NCI-H748 treated with DMSO at 0.1 percent for 48 hours (cell line): Measurements from ENCODE around the gene ZMPSTE24.

Source experiments
- DNase-seq: peaks from one replicate; lab custom pipeline; 2025; lab: John Stamatoyannopoulos, UW

The ZMPSTE24 gene

DNA sequence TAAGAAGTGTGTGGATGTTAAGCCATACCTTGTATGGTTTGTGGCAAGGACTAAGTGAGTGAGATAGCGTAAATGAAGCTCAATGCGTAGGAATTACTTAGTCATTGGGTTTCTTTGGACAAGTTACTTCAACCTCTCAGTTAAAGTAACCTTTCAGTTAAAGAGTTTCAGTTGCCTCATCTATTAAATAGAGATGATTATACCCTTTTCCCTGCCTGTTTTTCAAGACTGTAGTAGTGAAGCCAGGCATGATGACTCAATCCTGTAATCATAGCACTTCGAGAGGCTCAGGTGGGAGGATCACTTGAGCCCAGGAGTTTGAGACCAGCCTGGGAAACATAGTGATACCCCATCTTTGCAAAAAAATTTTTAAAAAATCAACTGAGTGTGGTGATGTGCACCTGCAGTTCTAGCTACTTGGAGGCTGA is 6.3 kb downstream of the ZMPSTE24 start:
- no peak for DNase-seq

DNA sequence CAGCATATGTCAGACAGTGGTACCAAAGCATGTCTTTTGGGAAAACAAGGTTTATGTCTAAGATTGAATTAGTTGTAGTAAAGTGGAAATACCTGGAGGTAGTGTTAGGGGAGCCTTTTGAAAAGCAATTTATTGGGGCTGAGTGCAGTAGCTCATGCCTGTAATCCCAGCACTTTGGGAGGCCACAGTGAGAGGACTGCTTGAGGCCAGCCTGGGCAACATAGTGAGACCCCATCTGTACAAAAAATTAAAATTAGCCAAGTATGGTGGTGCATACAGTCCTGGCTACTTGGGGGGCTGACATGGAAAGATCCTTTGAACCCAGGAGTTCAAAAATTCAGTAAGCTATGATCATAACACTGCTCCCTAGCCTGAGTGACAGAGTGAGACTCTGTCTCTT is 7.3 kb downstream of the ZMPSTE24 start:
- DNase-seq: no peak

DNA sequence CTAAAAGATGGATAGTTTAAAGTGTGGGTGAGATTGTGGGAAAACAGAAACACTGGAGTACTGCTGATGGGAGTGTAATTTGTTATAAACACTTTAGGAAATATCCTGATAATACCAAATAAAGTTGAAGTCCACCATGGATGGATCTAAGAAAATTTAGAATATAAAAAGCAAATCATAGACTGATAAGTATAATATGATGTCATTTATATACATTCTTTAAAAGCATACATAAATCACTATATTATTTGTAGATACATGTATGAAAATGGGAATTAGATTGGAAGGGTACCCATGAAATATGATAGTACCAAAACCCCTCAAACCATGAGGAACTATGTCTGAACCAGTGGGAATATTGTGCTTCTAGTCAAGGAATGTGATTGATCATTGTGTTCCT is 7.9 kb downstream of the ZMPSTE24 start:
- DNase-seq: no peak

DNA sequence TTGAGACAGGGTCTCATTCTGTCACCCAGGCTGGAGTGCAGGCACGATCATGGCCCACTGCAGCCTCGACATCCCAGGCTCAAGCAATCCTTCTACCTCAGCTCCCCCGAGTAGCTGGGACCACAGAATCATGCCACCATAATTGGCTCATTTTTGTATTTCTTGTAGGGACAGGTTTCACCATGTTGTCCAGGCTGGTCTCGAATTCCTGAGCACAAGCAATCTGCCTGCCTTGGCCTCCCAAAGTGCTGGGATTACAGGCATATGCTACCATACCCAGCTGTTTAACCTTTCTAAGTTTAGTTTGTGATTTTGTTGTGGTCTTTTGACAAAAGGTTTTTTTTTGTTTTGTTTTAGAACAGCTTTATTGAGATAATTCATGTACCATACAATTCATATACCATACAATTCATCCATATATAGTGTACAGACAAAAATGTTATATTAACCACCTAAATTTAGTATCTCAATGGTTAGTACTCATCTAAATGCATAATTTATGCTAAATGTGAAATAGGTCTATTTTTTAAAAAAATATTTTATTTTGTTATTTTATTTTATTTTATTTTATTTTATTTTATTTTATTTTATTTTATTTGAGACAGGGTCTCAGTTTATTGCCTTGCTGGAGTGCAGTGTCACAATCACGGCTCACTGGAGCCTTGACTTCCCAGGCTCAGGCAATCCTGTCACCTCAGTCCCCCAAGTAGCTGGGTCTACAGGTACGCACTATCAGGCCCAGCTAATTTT is 8.9 kb downstream of the ZMPSTE24 start:
- no peak for DNase-seq

DNA sequence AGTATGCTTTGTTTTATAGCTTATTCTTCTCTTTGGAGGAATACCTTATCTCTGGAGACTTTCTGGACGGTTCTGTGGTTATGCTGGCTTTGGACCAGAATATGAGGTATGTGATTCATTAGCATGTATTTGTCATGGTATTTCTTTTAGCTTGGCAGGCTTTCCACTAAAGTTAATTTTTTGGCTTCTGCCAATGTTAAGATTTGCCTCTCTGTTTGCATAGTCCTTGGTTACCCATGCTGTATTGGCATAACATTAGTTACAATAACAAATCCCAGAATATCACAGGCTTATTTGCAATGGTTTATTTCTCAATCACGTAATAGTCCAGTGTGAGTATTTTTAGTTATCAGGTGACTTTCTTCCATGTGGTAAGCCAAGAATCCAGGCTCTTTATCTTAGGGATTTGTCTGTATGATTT is 9.7 kb downstream of the ZMPSTE24 start:
- no peak for DNase-seq

DNA sequence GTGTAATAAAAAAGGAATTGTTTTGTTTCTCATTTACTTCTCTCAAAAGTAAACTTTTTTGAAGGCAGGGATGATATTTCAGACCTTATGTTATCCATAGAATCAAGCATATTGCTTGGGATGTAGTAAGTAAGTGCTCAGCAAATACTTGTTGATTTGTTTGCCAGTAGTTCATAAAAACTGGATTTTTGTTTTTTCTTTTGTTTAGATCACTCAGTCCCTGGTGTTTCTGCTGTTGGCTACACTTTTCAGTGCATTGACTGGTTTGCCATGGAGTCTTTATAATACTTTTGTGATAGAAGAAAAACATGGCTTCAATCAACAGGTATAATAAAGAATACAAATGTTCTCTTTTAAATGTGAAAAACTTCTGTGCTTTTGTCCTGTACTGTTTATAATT is 10.2 kb downstream of the ZMPSTE24 start:
- DNase-seq: no peak

DNA sequence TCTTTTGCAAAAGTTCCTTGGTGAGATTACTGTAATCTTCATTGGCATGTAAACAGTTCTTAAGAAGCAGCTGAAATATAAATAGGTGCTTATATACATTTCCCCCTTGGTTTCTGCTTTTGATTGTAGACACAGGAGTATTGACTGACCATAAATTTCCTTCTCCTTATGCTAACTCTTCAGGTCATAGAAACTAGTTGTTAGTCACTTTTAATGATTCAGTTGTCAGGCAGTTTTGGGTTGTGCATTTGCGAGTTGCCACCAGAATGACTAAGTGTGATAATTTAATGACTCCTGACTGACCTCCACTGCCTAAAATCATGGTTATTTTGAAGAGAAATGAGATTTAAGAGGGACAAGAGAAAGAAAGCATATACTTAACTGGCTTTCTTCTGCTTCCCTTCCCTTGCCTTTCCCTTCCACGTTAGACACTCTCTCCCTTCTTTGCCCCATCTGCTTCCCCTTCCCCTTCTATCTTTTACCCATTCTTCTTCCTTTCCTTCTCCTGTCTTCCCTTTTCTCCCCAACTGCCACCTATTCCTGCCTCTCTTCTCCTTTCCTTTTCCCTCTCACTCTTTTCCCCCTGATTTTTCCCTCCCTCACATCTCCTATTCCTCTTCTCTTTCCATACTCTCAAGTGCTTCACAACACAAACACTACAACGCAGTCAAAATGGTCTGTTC is 12.3 kb downstream of the ZMPSTE24 start:
- no peak for DNase-seq

DNA sequence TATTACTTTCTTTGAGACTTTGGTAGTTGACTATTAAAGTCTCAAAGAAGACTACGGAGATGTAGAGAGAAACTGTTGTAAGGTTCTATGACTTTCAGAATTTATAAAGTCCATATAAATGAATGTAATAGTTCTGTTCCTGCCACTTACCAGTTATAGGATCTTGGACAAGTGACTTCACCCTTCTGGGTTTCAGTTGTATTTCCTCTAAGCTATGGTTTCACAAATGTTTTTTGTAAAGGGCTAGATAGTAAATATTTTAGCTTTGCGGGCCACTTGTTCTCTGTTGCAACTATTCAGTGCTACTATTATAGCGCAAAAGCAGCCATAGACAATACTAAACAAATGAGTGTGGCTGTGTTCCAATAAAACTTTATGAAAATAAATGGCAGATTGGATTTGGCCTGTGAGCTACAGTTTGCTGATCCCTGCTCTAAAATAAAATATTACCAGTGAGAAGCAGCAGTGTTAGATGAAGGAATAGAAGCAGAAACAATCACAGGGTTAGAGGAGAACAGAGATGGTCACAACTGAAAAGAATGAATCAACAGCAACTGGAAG is 14.7 kb downstream of the ZMPSTE24 start:
- no peak for DNase-seq

DNA sequence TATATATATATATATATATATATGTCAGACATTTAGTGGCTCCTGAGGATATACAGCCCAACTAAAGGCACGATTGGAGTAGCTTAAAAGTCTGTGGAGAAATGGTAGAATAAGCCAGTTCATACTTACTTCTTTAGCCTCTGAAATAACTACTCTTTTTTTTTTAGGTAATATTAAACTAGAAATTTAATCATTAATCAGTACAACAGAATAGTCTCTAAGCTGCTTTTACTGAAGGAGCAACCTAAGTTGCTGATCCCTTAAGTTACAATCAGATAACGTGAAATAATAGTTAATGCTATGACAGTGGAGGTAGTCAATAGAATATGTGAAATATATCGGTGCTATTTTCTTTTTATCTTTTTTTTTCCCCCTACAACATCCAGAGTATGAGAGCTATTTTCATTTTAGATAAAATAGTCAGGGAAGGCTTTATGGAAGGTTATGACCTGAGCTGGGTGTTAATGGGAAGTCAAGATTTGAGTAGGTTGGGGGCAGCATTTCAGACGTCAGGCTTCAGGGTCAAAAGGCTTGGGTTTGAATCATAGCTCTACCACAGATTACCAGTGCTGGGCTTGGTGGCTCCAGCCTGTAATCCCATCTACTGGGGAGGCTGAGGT is 15.6 kb downstream of the ZMPSTE24 start:
- no peak for DNase-seq

DNA sequence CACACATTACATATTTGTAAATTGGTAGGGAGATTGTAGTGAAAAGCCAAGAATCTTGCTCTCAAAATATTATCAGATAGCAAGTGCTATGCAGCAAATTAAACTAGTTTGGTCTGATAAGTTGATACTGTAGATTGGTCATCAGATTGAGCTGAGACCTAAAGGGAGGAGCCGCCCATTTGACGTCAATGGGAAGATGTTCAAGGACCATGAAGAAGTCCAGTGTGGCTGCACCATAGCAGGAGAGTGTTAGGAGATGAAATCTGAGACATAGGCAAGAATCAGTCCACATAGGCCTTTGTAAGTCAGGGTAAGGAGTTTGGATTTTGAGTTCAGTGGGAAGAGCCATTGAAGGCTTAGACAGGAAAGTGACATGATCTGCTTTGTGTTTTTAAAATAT is 16.3 kb downstream of the ZMPSTE24 start:
- DNase-seq: no peak

DNA sequence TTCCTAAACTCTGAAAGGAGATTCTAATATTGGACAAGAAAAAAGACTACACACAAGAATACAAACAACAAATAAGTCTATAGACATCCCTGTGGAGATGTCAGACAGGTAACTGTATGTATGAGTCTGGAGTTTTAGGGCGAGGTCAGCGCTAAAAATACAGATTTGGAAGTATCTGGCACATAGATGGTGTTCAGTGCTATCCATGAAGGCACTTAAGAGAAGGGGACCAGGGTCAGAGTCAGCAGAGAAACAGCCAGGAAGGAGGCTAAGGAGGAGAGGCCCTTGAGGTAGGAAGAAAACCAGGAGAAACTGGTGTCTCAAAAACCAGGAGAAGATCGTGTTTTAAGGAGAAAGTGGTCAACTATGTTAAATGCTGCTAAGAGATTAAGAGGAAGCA is 18.1 kb downstream of the ZMPSTE24 start:
- no peak for DNase-seq

DNA sequence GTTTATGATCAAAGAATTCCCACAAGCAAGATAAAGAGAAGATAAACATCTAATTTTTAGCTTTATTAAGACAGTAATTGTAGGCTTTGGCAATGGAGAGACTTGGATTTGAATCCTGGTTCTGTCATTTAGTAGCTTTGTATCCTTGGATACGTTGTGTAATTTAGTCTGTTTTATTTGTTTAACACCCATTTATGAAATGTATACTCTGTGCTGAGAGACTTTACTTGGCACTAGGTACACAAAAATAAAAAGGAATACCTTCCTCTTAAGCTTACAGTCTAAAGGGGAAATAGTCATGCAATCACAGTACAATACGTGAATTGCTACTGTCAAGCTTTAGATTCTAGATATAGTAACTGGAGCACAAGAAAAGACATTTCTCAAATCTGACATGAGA is 23.8 kb downstream of the ZMPSTE24 start:
- peak; percentile 94 for DNase-seq

DNA sequence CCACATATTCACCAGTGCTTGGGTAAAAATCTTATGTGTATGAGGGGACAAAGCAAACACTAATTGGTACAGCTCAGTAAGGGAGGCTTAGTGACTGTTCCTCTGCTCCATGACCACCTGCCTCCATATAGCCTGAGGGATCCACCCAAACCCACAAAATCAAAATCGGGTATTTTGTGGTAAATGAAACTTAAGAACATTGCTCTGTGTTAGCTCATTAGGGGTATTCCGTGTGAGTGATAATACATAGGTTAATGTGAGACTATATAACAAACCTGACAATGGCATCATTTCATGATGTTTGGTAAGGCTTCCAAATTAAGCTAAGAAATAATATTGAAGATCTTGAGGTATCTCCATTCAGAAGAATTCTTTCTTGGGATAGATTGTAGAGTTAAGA is 33.3 kb downstream of the ZMPSTE24 start:
- no peak for DNase-seq

DNA sequence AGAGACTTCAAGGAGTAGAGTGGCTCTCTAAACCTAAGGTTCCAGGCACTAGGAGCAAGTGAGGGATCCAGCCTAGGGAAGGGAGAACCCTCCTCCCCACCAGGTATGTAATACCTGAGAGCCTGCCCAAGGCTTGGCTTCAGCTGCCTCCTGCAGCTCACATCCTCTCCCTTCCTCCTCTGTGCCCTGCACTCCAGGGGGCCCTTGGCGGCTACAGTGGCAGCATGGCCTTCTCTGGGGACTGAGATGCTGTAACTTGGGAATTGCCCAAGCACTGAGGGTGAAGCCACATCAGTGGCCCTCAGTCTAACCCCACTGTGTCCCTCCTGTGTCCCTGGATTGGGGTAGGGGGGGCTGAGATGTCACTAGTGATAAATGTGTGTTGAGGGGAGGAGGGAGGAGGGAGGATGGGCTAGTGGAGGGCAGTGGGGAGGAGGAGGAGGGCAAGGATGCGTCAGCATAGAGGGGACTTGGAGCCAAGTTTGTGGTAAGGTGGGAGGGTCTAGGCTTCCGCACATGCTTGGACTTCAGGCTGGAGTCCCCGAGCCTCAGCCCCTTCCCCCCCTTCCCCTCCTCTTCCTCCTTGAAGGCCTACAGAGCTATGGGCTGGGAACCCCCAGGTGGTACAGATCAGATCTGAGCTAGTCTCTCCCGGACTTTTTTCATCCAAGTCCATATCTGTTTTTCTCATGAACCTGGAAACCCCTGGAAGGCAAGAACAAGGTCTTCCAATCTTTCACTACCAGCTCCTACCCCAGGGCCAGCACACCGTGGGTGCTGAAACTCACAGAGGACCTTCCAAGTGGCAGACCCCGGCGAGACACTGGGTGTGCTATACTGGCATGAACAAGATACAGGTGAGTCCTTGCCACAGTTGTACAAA is 41.6 kb downstream of the ZMPSTE24 start:
- DNase-seq: no peak

DNA sequence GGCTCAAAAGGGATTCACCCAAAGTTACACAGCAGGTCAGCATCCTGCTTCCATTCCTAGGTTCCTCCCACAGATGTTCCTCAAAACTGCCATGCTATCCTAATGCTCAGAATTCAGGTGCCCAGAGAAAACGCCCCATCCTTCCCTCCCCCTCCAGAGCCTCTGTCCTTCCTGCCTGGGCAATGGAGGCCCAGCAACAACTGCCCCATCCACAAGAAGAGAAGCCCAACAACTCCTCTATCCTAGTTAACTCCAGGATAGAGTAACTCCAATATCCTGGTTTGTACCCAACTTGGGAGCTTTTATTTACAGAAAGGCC is 42.2 kb downstream of the ZMPSTE24 start:
- DNase-seq: no peak

DNA sequence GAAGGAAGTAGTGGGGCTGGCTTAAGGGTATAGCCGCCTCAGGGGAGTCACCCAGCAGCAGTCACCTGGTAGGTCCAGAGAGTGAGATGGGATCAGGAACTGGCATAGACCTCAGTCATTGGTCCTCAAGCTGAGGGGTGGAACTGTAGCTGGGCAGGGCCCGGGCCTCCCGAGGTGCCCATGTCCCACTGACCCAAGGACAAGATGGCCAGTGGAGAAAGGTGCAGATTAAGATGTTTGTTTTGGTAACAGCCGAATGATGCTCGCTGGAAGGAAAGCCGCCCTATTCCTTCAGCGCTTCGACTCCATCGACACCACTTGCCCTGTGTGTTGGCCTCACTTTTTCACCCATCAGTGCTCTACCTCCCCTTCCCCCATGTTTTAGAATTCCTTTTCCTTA is 42.6 kb downstream of the ZMPSTE24 start:
- no peak for DNase-seq

DNA sequence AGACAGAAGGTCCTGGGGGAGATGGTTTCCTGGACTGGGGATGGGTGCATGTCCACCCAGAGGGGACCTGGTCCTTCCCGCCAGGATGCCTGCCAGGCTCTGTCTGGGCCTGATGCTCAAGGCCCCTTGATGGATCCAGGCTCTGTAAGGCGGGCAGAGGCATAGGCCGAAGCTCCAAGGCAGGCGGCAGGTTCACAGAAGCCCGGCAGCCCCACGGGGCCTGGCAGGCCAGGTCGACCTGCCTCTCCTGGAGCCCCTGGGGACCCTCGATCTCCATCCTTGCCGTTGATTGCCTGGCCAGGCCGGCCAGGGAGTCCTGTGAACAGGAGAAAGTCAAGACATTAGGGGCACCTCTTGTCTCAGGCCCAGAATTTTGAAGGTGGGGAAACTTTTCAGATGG is 43.0 kb downstream of the ZMPSTE24 start:
- DNase-seq: no peak

DNA sequence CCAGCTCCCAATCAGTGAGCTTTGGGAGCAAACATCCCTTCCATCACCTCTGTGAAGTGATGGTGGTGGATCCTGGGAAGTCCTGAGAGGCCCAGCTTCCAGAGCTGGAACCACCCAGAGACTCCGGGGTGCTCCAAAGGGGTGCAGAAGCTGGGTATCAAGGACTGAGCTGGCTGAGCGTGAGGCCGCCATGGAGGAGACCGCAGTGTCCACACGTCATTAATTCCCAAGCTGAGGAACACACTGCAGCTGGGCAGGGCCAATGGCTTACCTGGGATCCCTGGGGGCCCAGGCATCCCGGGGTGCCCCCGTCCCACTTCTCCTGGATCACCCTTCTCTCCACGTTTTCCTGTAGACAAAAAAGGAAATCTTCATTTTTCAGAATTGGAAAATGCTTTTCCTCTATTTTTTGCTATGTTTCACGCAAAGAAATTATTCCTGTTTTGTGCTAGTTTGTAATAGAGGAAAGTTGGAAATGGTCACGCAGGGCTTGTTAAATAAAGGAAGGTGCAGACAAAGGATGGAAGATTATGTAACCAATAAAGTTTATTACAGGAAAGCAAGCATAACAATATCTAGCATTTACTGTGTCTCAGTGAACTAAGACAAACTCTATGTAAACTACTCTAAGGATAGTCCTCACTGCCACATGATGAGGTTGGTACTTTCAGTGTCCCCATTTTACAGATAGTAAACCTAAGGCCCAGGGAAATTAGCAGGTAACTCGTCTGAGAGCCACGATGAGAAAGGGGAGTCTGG is 43.7 kb downstream of the ZMPSTE24 start:
- no peak for DNase-seq

DNA sequence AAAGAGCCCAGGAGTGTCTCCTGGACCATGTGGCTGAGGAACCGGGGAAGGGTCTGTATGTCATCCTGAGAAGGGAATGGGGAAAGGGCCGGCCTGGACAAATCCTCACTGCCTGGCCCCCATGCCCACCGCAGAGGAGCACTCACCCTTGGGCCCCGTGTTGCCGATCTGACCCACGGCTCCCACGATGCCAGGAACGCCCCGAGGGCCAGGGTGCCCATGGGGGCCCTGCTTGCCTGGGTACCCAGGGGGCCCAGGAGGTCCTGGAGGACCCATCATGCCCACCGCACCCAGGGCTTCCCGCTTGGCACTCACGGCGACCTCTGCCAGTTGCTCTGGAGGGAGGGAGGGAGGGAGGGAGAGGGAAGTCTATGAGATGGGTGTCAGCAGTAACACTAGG is 44.4 kb downstream of the ZMPSTE24 start:
- DNase-seq: no peak

DNA sequence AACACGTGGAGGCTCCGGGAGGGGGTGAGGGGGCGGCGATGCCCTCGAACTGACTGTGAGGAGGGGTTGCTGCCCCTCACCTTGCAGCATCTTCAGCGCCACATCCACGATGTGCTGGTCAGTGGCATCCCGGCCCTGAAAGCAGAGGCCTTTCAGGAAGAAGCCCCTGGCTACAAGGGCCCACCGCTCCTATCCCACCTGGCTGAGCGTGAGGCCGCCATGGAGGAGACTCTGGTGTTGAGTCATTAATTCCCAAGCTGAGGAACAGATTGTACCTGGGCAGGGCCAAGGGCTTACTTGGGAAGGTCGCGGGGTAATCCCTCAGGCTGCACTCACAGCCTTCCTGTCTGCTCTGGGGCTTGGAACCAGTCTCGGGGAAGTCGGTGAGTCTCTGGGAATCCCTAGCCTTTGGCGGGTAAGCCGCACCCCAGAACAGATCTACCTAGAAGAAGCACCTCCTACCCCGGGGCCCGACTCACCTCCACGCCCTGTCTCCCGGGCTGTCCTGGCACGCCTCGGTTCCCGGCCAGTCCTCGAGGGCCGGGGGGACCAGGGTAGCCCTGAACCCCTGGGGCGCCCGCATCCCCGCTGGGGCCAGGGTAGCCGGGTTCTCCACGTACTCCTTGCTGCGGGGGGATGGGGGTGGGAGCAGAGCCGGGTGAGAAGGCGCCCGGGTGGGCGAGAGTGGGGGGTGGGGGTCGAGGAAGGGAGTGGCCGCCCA is 45.2 kb downstream of the ZMPSTE24 start:
- no peak for DNase-seq

DNA sequence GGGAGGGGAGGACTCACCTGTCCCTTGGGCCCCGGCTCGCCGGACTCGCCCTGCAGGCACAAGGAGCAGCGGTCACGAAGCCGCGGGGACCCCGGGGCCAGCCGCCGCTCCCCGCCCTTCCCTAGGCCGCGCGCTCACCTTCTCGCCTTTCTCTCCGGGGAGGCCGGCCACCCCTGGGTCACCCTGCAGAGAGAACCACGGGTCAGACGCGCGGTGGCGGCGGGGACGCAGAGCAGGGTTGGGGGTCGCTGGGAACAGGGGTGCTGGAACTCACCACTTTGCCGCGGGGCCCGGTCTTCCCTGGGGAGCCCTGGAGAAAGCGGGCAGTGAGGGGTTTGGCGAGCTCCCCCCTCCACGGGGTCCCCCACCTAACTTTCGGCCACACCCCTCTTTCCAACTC is 45.8 kb downstream of the ZMPSTE24 start:
- no peak for DNase-seq
